Breast epithelium (tissue), 4 donors: Measurements from ENCODE around the gene EIF4A2. TPM values are rescaled to one million over a fixed set of nuclear protein-coding genes. Genes with fewer than 3 reads are reported as not detected.
A peak's percentile ranks its signal among the peaks of the same experiment; 100 is the strongest.

ENCODE experiments used
- DNase-seq, 2 donors: peaks; one replicate each; pipeline ENCODE4 v3.0.0-alpha.2; 2019; ENCODE audit warnings: low spot score in 2 of 2
- H3K27ac ChIP-seq, 2 donors: fragments of 200-600 bp; sonication (generic) in 1 of 2; one replicate each; pipeline ENCODE4 v1.5.1; 2016 to 2019; ENCODE audit warnings: mild to moderate bottlenecking in 1 of 2
- H3K27me3 ChIP-seq, 2 donors: fragments of 200-600 bp; sonication (generic) in 1 of 2; one replicate each; pipeline versions ENCODE4 v1.5.1 to v1.6.0; 2017 to 2019; ENCODE audit warnings: control low read depth in 1 of 2, mild to moderate bottlenecking in 1 of 2
- H3K36me3 ChIP-seq: fragments of 200-600 bp; one replicate; pipeline ENCODE4 v1.5.1; 2019
- H3K4me1 ChIP-seq, 2 donors: fragments of 200-600 bp; sonication (generic); one replicate each; pipeline ENCODE4 v1.5.1; 2016 to 2019; ENCODE audit warnings: control low read depth in 1 of 2
- H3K4me3 ChIP-seq, 3 donors: fragments of 200-600 bp; sonication (generic); 1 replicate in 2 of 3; 2 replicates in 1 of 3; pipeline ENCODE4 v1.5.1; 2016 to 2019; ENCODE audit warnings: mild to moderate bottlenecking in 3 of 3, moderate library complexity in 2 of 3
- H3K9me3 ChIP-seq, 2 donors: fragments of 200-600 bp; sonication (generic) in 1 of 2; one replicate each; pipeline ENCODE4 v1.5.1; 2016 to 2019; ENCODE audit warnings: control low read depth in 1 of 2
- CTCF ChIP-seq, 3 donors: fragments of 450-650 bp; IDR thresholded peaks; one replicate each; pipeline ENCODE4 v1.5.1; 2016 to 2017; ENCODE audit warnings: antibody characterized with exemption in 3 of 3, mild to moderate bottlenecking in 3 of 3, moderate library complexity in 3 of 3
- POLR2A ChIP-seq: fragments of 450-650 bp; IDR thresholded peaks from one replicate; pipeline ENCODE4 v1.6.1; 2016; ENCODE audit warnings: antibody characterized with exemption, mild to moderate bottlenecking, moderate library complexity
- POLR2AphosphoS5 ChIP-seq, 3 donors: sonication (generic); formaldehyde crosslinking; IDR thresholded peaks; one replicate each; pipeline ENCODE4 v1.6.1; 2017; ENCODE audit warnings: antibody characterized with exemption in 3 of 3
- intact Hi-C: fragments of 100-400 bp; cut with DNase I; formaldehyde crosslinking; loops from one replicate; pipeline ENCODE4 v1.15.1; 2023; ENCODE audit warnings: low total_unique reads
- total RNA-seq, 3 donors: library from RNA; depleted of rRNA; stranded (reverse); fragments of >200 nt; gene quantifications; one replicate each; pipeline ENCODE4 v1.1.0, GENCODE V29; 2016

Gene EIF4A2
- total RNA-seq, 3 donors from 2014 or later = 264 to 592 (median 493) TPM

- no peaks in the 10 kb centered on the region for H3K36me3 ChIP-seq
- H3K27ac ChIP-seq = no peak overlapping the region
- TF ChIP-seq CTCF (IDR thresholded peaks at IDR 0.05) = no peak
- TF ChIP-seq POLR2AphosphoS5 (IDR thresholded peaks at IDR 0.05) = no peak
- peak overlapping the region; percentile 37 to 71 (median 55) for H3K4me3 ChIP-seq
- H3K9me3 ChIP-seq = no peaks in the 10 kb centered on the region
- no peaks in the 10 kb centered on the region for H3K4me1 ChIP-seq
- no peaks in the 10 kb centered on the region for H3K27me3 ChIP-seq
- intact Hi-C loops = no loop called here
- peak; percentile 47 to 60 for DNase-seq
Observed at GRCh38 chr3:186772701-186773417, 10.5 kb upstream of the EIF4A2 start.

- H3K36me3 ChIP-seq = no peaks in the 10 kb centered on the region
Observed at GRCh38 chr3:186775999-186776398, 7.4 kb upstream of the EIF4A2 start.

GRCh38 chr3:186779204-186779603 is 4.2 kb upstream of the EIF4A2 start:
- Histone ChIP-seq H3K36me3 (no peaks in the 10 kb centered on the region), H3K27me3 (no peaks in the 10 kb centered on the region), H3K27ac (no peak overlapping the region), H3K4me1 (no peaks in the 10 kb centered on the region), H3K9me3 (no peaks in the 10 kb centered on the region), H3K4me3 (no peak overlapping the region)
- intact Hi-C loops = no loop called here
- DNase-seq = no peak
- TF ChIP-seq POLR2A (no peak), CTCF (IDR thresholded peaks at IDR 0.05) (no peak), POLR2AphosphoS5 (IDR thresholded peaks at IDR 0.05) (no peak)

More at GRCh38 chr3:186775999-186776398, 7.4 kb upstream of the EIF4A2 start:
- Histone ChIP-seq H3K27ac (no peak overlapping the region), H3K4me1 (no peaks in the 10 kb centered on the region), H3K4me3 (no peak overlapping the region), H3K9me3 (no peaks in the 10 kb centered on the region), H3K27me3 (no peaks in the 10 kb centered on the region)
- intact Hi-C loops = no loop called here
- TF ChIP-seq POLR2AphosphoS5 (IDR thresholded peaks at IDR 0.05) = no peak
- TF ChIP-seq CTCF (IDR thresholded peaks at IDR 0.05) = no peak
- no peak for TF ChIP-seq POLR2A
- DNase-seq = no peak

GRCh38 chr3:186782542-186783057 is 777 bp upstream of the EIF4A2 start:
- intact Hi-C loops = no loop called here
- no peaks in the 10 kb centered on the region for H3K27me3 ChIP-seq
- peaks cover 12% of the 10 kb centered on the region for H3K36me3 ChIP-seq
- no peaks in the 10 kb centered on the region for H3K9me3 ChIP-seq
- H3K27ac ChIP-seq = peak overlapping the region; percentile 96 to 99
- peak overlapping the region; percentile 82 to 99 (median 94) for H3K4me3 ChIP-seq
- TF ChIP-seq POLR2AphosphoS5 (IDR thresholded peaks at IDR 0.05) (no peak), POLR2A (no peak), CTCF (IDR thresholded peaks at IDR 0.05) (no peak)
- DNase-seq = no peak
- H3K4me1 ChIP-seq = peaks cover 7 to 12% of the 10 kb centered on the region in 2 donors

GRCh38 chr3:186783731-186784515 is 546 bp downstream of the EIF4A2 start:
- Histone ChIP-seq H3K4me3 (peak overlapping the region; percentile 82 to 99 (median 94)), H3K4me1 (peaks cover 7 to 12% of the 10 kb centered on the region in 2 donors), H3K27ac (peak overlapping the region; percentile 96 to 99), H3K27me3 (no peaks in the 10 kb centered on the region), H3K9me3 (no peaks in the 10 kb centered on the region), H3K36me3 (peaks cover 15% of the 10 kb centered on the region)
- TF ChIP-seq POLR2AphosphoS5 (IDR thresholded peaks at IDR 0.05) = peak; percentile 52 to 85 (median 85)
- no peak for TF ChIP-seq POLR2A
- TF ChIP-seq CTCF (IDR thresholded peaks at IDR 0.05) = no peak
- intact Hi-C loops = no loop called here
- DNase-seq = peak; percentile 68 to 87
